CD8-positive, alpha-beta memory T cell (primary cell): ENCODE results near the gene SMIM35. TPM values are rescaled to one million over a fixed set of nuclear protein-coding genes. Genes with fewer than 3 reads are reported as not detected.

Experiments
- CTCF ChIA-PET: fragments of 350-600 bp; sonication (Branson Sonifier 250); formaldehyde crosslinking; loops from one replicate; lab custom pipeline; 2021; ENCODE audit warnings: antibody characterized with exemption; lab: Charles Lee
- POLR2A ChIA-PET: fragments of 350-600 bp; sonication (Branson Sonifier 250); formaldehyde crosslinking; loops from one replicate; lab custom pipeline; 2021; ENCODE audit warnings: antibody characterized with exemption; lab: Charles Lee
- DNase-seq, 5 donors: peaks; one replicate each; pipeline versions ENCODE4 v3.0.0 to v3.0.0-alpha.2; 2020 to 2022; ENCODE audit warnings: mixed read lengths in 1 of 5
- H3K27ac ChIP-seq: one replicate; pipeline ENCODE4 v1.7.0; 2013; ENCODE audit warnings: low read depth, mild to moderate bottlenecking, low read length, moderate library complexity
- H3K27me3 ChIP-seq: 2 replicates; pipeline ENCODE4 v1.7.0; 2013; ENCODE audit warnings: low read length, mild to moderate bottlenecking; ENCODE audit not compliant: insufficient read depth, poor library complexity, severe bottlenecking
- H3K36me3 ChIP-seq: 2 replicates; pipeline ENCODE4 v1.7.0; 2013; ENCODE audit warnings: mild to moderate bottlenecking, low read length, moderate library complexity; ENCODE audit not compliant: insufficient read depth
- H3K4me1 ChIP-seq: 2 replicates; pipeline ENCODE4 v1.7.0; 2013; ENCODE audit warnings: mild to moderate bottlenecking, low read length, moderate library complexity; ENCODE audit not compliant: insufficient read depth
- H3K4me3 ChIP-seq: 2 replicates; pipeline ENCODE4 v1.7.0; 2013; ENCODE audit warnings: mild to moderate bottlenecking, low read length
- H3K9me3 ChIP-seq: 2 replicates; pipeline ENCODE4 v1.7.0; 2013; ENCODE audit warnings: mild to moderate bottlenecking, low read length
- H3K27ac Mint-ChIP-seq, 8 donors: one replicate each; pipeline ENCODE4 v1.8.0; 2020 to 2021; ENCODE audit warnings: mixed read lengths in 8 of 8, mild to moderate bottlenecking in 6 of 8, inconsistent platforms in 3 of 8, moderate library complexity in 3 of 8
- H3K27me3 Mint-ChIP-seq, 2 donors: one replicate each; pipeline ENCODE4 v1.8.0; 2020 to 2021; ENCODE audit warnings: mixed read lengths in 2 of 2, mild to moderate bottlenecking in 1 of 2, moderate library complexity in 1 of 2
- H3K36me3 Mint-ChIP-seq, 3 donors: one replicate each; pipeline ENCODE4 v1.8.0; 2020 to 2021; ENCODE audit warnings: mixed read lengths in 3 of 3, inconsistent platforms in 1 of 3, mild to moderate bottlenecking in 1 of 3
- H3K4me1 Mint-ChIP-seq, 3 donors: one replicate each; pipeline ENCODE4 v1.8.0; 2020 to 2021; ENCODE audit warnings: mixed read lengths in 3 of 3, inconsistent platforms in 1 of 3, mild to moderate bottlenecking in 1 of 3
- H3K4me3 Mint-ChIP-seq, 7 donors: one replicate each; pipeline ENCODE4 v1.8.0; 2020 to 2021; ENCODE audit warnings: mixed read lengths in 7 of 7, mild to moderate bottlenecking in 6 of 7, moderate library complexity in 4 of 7, inconsistent platforms in 2 of 7
- H3K9me3 Mint-ChIP-seq, 5 donors: one replicate each; pipeline ENCODE4 v1.8.0; 2020 to 2022; ENCODE audit warnings: mixed read lengths in 5 of 5, mild to moderate bottlenecking in 3 of 5, moderate library complexity in 2 of 5, inconsistent platforms in 1 of 5
- polyA plus RNA-seq: library from polyadenylated mRNA; unstranded; fragments of 300-500 nt; fragmentation: Illumina TruSeq; gene quantifications from one replicate; pipeline ENCODE4 v1.2.3, GENCODE V29; 2021
- total RNA-seq, 2 experiments: library from RNA; stranded (reverse); gene quantifications; one replicate each; pipeline ENCODE4 v1.2.3, GENCODE V29; 2021

The SMIM35 gene
- total and polyA plus RNA-seq, 3 experiments from 2014 or later, result 0.40 to 2.4 (median 0.63) TPM

GRCh38 chr11:117961896-117962295 is 124.9 kb downstream of the SMIM35 start:
- DNase-seq, result no peak
- Mint-ChIP-seq H3K4me3 (no peak overlapping the region), H3K27ac (peak overlapping the region in 1 of 8 donors; percentile 79), H3K27me3 (no peaks in the 10 kb centered on the region), H3K4me1 (peaks cover 32 to 58% (median 47%) of the 10 kb centered on the region in 3 donors), H3K36me3 (peaks cover 11 to 32% (median 19%) of the 10 kb centered on the region in 3 donors), H3K9me3 (peaks cover 11 to 24% (median 16%) of the 10 kb centered on the region in 5 donors)
- CTCF ChIA-PET, result interaction anchor here (0.5 kb wide), 1 partner anchor 83 kb away, joined by 4 read pairs; no protein-coding TSS in a partner anchor
- Histone ChIP-seq H3K27ac (no peak overlapping the region), H3K4me3 (no peak overlapping the region), H3K4me1 (peaks cover 8% of the 10 kb centered on the region), H3K36me3 (no peaks in the 10 kb centered on the region), H3K9me3 (peaks cover 6% of the 10 kb centered on the region), H3K27me3 (no peaks in the 10 kb centered on the region)
- POLR2A ChIA-PET, result interaction anchor here (0.6 kb wide), 1 partner anchor 731 kb away, joined by 6 read pairs; no protein-coding TSS in a partner anchor

DNA sequence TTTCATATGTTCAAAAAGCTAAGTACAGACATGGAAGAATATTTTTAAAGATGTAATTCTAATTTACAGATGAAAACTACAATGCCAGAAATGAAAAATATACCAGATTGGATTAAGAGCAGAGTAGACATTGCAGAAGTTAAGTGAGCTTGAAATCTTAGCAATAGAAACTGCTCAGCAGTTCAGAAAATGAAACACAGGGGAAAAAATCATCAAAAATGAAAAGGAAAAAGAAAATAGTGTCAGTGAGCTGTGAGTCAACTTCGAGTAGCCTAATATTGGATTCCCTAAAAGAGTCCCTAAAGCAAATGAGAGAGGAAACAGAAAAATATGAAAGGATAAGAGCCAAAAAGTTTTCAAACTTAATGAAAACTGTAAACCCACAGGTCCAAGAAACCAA is 126.4 kb downstream of the SMIM35 start:
- Histone ChIP-seq H3K4me3 (no peak overlapping the region), H3K9me3 (peaks cover 6% of the 10 kb centered on the region), H3K27ac (no peak overlapping the region), H3K36me3 (no peaks in the 10 kb centered on the region), H3K4me1 (peaks cover 12% of the 10 kb centered on the region), H3K27me3 (no peaks in the 10 kb centered on the region)
- CTCF ChIA-PET, result interaction anchor here (1.3 to 1.8 kb wide), 3 partner anchors 9 to 15 kb away, joined by 3 to 11 read pairs (median 9); no protein-coding TSS in a partner anchor
- Mint-ChIP-seq H3K27ac (peak overlapping the region in 2 of 8 donors; percentile 4 to 83), H3K4me1 (peaks cover 39 to 64% (median 60%) of the 10 kb centered on the region in 3 donors), H3K9me3 (peaks cover 11 to 24% (median 16%) of the 10 kb centered on the region in 5 donors), H3K36me3 (peaks cover 14 to 41% (median 19%) of the 10 kb centered on the region in 3 donors), H3K27me3 (peaks cover 0 to 1% of the 10 kb centered on the region in 2 donors), H3K4me3 (peak overlapping the region in 1 of 7 donors; percentile 21)
- no peak for DNase-seq
- POLR2A ChIA-PET, result no interaction called here

DNA sequence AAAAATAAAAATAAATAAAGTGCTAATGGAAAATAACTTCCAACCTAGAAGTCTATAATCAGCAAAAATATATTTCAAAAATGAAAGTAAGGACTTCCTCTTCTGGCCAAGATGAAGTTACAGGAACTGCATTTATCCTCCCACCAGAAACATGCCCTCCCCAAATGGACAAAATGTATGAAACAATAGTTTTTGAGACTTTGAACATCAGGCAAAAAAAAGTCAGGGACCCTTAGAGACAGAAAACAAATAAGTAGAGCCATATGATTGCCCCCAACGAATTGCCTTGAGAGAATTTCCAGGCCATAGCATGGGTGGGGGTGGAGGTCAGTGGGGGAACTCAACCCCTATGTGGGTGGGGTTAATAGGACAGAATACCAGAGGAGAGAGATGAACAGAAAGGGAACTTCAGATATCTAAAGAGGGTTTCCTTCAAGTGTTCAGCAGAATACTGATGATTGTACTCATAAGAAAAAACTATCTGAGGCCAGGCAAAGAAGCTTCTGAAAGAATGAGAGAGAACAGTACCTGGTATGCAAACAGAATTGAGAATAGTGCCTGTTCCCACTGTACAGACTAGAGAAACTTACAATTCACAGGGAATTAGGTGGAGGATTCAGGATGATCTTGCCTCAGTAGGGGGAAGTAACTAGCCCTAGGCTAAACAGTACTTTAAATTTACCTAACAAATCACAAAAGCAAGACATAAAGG is 127.2 kb downstream of the SMIM35 start:
- no peak for DNase-seq
- CTCF ChIA-PET, result interaction anchor here (1.3 to 1.8 kb wide), 3 partner anchors 8 to 14 kb away, joined by 3 to 11 read pairs (median 9); no protein-coding TSS in a partner anchor
- Mint-ChIP-seq H3K36me3 (peaks cover 14 to 41% (median 19%) of the 10 kb centered on the region in 3 donors), H3K4me3 (peak overlapping the region in 3 of 7 donors; percentile 15 to 33 (median 24)), H3K4me1 (peaks cover 40 to 68% (median 65%) of the 10 kb centered on the region in 3 donors), H3K27me3 (peaks cover 0 to 1% of the 10 kb centered on the region in 2 donors), H3K9me3 (peaks cover 11 to 24% (median 16%) of the 10 kb centered on the region in 5 donors), H3K27ac (peak overlapping the region in 2 of 8 donors; percentile 6 to 23)
- Histone ChIP-seq H3K9me3 (peaks cover 6% of the 10 kb centered on the region), H3K27ac (no peak overlapping the region), H3K36me3 (no peaks in the 10 kb centered on the region), H3K4me3 (no peak overlapping the region), H3K27me3 (no peaks in the 10 kb centered on the region), H3K4me1 (peaks cover 17% of the 10 kb centered on the region)
- POLR2A ChIA-PET, result no interaction called here

GRCh38 chr11:117958949-117959348 is 127.8 kb downstream of the SMIM35 start:
- H3K4me3 Mint-ChIP-seq, result no peak overlapping the region
- DNase-seq, result no peak
- H3K4me1 Mint-ChIP-seq, result peaks cover 45 to 72% (median 70%) of the 10 kb centered on the region in 3 donors
- Histone ChIP-seq H3K9me3 (peaks cover 6% of the 10 kb centered on the region), H3K27me3 (no peaks in the 10 kb centered on the region), H3K4me1 (peaks cover 24% of the 10 kb centered on the region), H3K27ac (no peak overlapping the region), H3K36me3 (no peaks in the 10 kb centered on the region), H3K4me3 (no peak overlapping the region)
- H3K36me3 Mint-ChIP-seq, result peaks cover 14 to 41% (median 19%) of the 10 kb centered on the region in 3 donors
- peaks cover 0 to 1% of the 10 kb centered on the region in 2 donors for H3K27me3 Mint-ChIP-seq
- peaks cover 11 to 24% (median 16%) of the 10 kb centered on the region in 5 donors for H3K9me3 Mint-ChIP-seq
- ChIA-PET CTCF (no interaction called here), POLR2A (no interaction called here)
- peak overlapping the region in 2 of 8 donors; percentile 44 to 58 for H3K27ac Mint-ChIP-seq

Other genes starting within 250 kb of the SMIM35 start
- gene FXYD6, start 210.3 kb downstream of the SMIM35 start, total RNA-seq, result under 1 TPM in 1 of 2 experiments, not detected in 1; 0.11 TPM
- gene FXYD6, start 210.3 kb downstream of the SMIM35 start, polyA plus RNA-seq, result not detected
- 1 to 10 TPM; 1.4 to 1.5 TPM for gene TMPRSS13, start 157.6 kb downstream of the SMIM35 start, total RNA-seq
- gene TMPRSS13, start 157.6 kb downstream of the SMIM35 start, polyA plus RNA-seq, result 1.5 TPM
- gene IL10RA, start 100.6 kb downstream of the SMIM35 start, total RNA-seq, result 100 to 1,000 TPM; 120 to 122 TPM
- gene IL10RA, start 100.6 kb downstream of the SMIM35 start, polyA plus RNA-seq, result 659 TPM
- gene TMPRSS4, start 9.9 kb downstream of the SMIM35 start, total RNA-seq, result not detected
- gene TMPRSS4, start 9.9 kb downstream of the SMIM35 start, polyA plus RNA-seq, result not detected
- gene SCN4B, start 65.9 kb upstream of the SMIM35 start, total RNA-seq, result under 1 TPM; 0.26 to 0.33 TPM
- not detected for gene SCN4B, start 65.9 kb upstream of the SMIM35 start, polyA plus RNA-seq
- not detected for gene SCN2B, start 89.7 kb upstream of the SMIM35 start, total RNA-seq
- gene SCN2B, start 89.7 kb upstream of the SMIM35 start, polyA plus RNA-seq, result not detected
- gene JAML, start 138.0 kb upstream of the SMIM35 start, total RNA-seq, result 100 to 1,000 TPM; 363 to 387 TPM
- 210 TPM for gene JAML, start 138.0 kb upstream of the SMIM35 start, polyA plus RNA-seq
- gene MPZL3, start 165.4 kb upstream of the SMIM35 start, total RNA-seq, result 100 to 1,000 TPM; 113 to 119 TPM
- gene MPZL3, start 165.4 kb upstream of the SMIM35 start, polyA plus RNA-seq, result 10.6 TPM
- gene MPZL2, start 177.3 kb upstream of the SMIM35 start, total RNA-seq, result 1 to 10 TPM; 4.5 to 5.5 TPM
- 0.36 TPM for gene MPZL2, start 177.3 kb upstream of the SMIM35 start, polyA plus RNA-seq
- gene CD3E, start 217.8 kb upstream of the SMIM35 start, total RNA-seq, result 100 to 1,000 TPM; 534 to 541 TPM
- 1,158 TPM for gene CD3E, start 217.8 kb upstream of the SMIM35 start, polyA plus RNA-seq